HepG2 (cell line): Measurements from ENCODE around the gene SPPL2B. TPM values are rescaled to one million over a fixed set of nuclear protein-coding genes. Genes with fewer than 3 reads are reported as not detected.

Experiments used
- KAT2B ChIP-seq: fragments of 150-350 bp; IDR thresholded peaks from 2 replicates; pipeline ENCODE4 v1.6.1; 2014; ENCODE audit warnings: low read depth, low read length, borderline replicate concordance
- MEIS1 ChIP-seq: sonication (generic); formaldehyde crosslinking; IDR thresholded peaks from 2 replicates; pipeline ENCODE4 v1.9.0; 2021; ENCODE audit warnings: mild to moderate bottlenecking, missing genetic modification reagents, moderate library complexity, borderline replicate concordance
- NFIB ChIP-seq: sonication (generic); formaldehyde crosslinking; IDR thresholded peaks from 2 replicates; pipeline ENCODE4 v1.9.0; 2021; ENCODE audit warnings: missing genetic modification reagents, mild to moderate bottlenecking, borderline replicate concordance
- PAF1 ChIP-seq: IDR thresholded peaks from 2 replicates; pipeline ENCODE4 v1.6.1; 2016; ENCODE audit warnings: missing genetic modification reagents, missing compliant biosample characterization
- POLR2A ChIP-seq, 2 experiments: IDR thresholded peaks; 2 replicates each; pipeline ENCODE4 v1.6.1; 2011; ENCODE audit warnings: low read depth in 2 of 2, low read length in 2 of 2, mild to moderate bottlenecking in 1 of 2, moderate library complexity in 1 of 2; ENCODE audit not compliant: insufficient read depth in 1 of 2
- RFX5 ChIP-seq: IDR thresholded peaks from 2 replicates; pipeline ENCODE4 v1.6.1; 2011; ENCODE audit warnings: low read depth, low read length, improper control_type of control experiment
- SALL1 ChIP-seq: sonication (generic); formaldehyde crosslinking; IDR thresholded peaks from 2 replicates; pipeline ENCODE4 v1.8.0; 2022; ENCODE audit warnings: mild to moderate bottlenecking, missing genetic modification reagents
- SAP130 ChIP-seq: IDR thresholded peaks from 2 replicates; pipeline ENCODE4 v1.6.1; 2016; ENCODE audit warnings: low read depth
- SRSF4 ChIP-seq: fragments of 200-400 bp; formaldehyde crosslinking; IDR thresholded peaks from one replicate; pipeline ENCODE4 v1.6.1; 2018; ENCODE audit warnings: mild to moderate bottlenecking, low read depth, low read length, moderate library complexity; ENCODE audit not compliant: poor library complexity, severe bottlenecking
- ZFAT ChIP-seq: sonication (generic); formaldehyde crosslinking; conservative IDR thresholded peaks from 2 replicates; pipeline ENCODE4 v1.8.1; 2023; ENCODE audit warnings: missing genetic modification reagents, inconsistent platforms
- ZKSCAN8 ChIP-seq: IDR thresholded peaks from 2 replicates; pipeline ENCODE4 v1.6.1; 2016; ENCODE audit warnings: borderline replicate concordance, missing genetic modification reagents, missing compliant biosample characterization
- ZNF484 ChIP-seq: sonication (generic); formaldehyde crosslinking; IDR thresholded peaks from 2 replicates; pipeline ENCODE4 v1.5.1; 2020; ENCODE audit warnings: mild to moderate bottlenecking, low read depth, missing genetic modification reagents, borderline replicate concordance
- polyA plus RNA-seq, 8 experiments: library from polyadenylated mRNA; depleted of rRNA in 3 of 8; stranded (reverse) in 7 of 8; unstranded in 1 of 8; fragments of >200 nt; fragmentation: Illumina TruSeq in 4 of 8; extraction: Trizol in 4 of 8; gene quantifications; 2 replicates each; pipeline versions ENCODE4 v1.2.1 to v1.2.3, GENCODE V29; 2011 to 2016; ENCODE audit warnings: low read depth in 4 of 8, missing spikeins in 1 of 8, mixed read lengths in 1 of 8; ENCODE audit not compliant: insufficient read depth in 1 of 8
- total RNA-seq, 5 experiments: library from RNA; depleted of rRNA; stranded (reverse); fragments of >200 nt; fragmentation: Illumina TruSeq; extraction: Trizol; gene quantifications; 2 replicates each; pipeline ENCODE4 v1.2.3, GENCODE V29; 2016; ENCODE audit warnings: low read depth in 1 of 5
- TF ChIP-seq, protein P1 (sequence below): sonication (generic); formaldehyde crosslinking; IDR thresholded peaks from 2 replicates; pipeline ENCODE4 v1.8.0; 2022; ENCODE audit warnings: mild to moderate bottlenecking, missing genetic modification reagents, borderline replicate concordance
- TF ChIP-seq, protein P2 (sequence below): sonication (generic); formaldehyde crosslinking; IDR thresholded peaks from 2 replicates; pipeline ENCODE4 v1.8.1; 2023; ENCODE audit warnings: mild to moderate bottlenecking, moderate library complexity, missing genetic modification reagents
- TF ChIP-seq, protein P3 (sequence below): sonication (generic); formaldehyde crosslinking; IDR thresholded peaks from 2 replicates; pipeline ENCODE4 v1.5.0; 2020; ENCODE audit warnings: mild to moderate bottlenecking, missing genetic modification reagents, borderline replicate concordance
- TF ChIP-seq, protein P4 (sequence below): sonication (generic); formaldehyde crosslinking; IDR thresholded peaks from 2 replicates; pipeline ENCODE4 v1.4.0; 2020; ENCODE audit warnings: missing genetic modification reagents, mild to moderate bottlenecking, borderline replicate concordance
- TF ChIP-seq, protein P5 (sequence below): sonication (generic); formaldehyde crosslinking; IDR thresholded peaks from 2 replicates; pipeline ENCODE4 v1.4.0; 2020; ENCODE audit warnings: missing genetic modification reagents, borderline replicate concordance

The SPPL2B gene
- total and polyA plus RNA-seq, 2 of the 13 experiments (the other 11 are each of a cell fraction or from before 2014, with no cell fraction given) = 14.9 to 15.2 TPM

DNA sequence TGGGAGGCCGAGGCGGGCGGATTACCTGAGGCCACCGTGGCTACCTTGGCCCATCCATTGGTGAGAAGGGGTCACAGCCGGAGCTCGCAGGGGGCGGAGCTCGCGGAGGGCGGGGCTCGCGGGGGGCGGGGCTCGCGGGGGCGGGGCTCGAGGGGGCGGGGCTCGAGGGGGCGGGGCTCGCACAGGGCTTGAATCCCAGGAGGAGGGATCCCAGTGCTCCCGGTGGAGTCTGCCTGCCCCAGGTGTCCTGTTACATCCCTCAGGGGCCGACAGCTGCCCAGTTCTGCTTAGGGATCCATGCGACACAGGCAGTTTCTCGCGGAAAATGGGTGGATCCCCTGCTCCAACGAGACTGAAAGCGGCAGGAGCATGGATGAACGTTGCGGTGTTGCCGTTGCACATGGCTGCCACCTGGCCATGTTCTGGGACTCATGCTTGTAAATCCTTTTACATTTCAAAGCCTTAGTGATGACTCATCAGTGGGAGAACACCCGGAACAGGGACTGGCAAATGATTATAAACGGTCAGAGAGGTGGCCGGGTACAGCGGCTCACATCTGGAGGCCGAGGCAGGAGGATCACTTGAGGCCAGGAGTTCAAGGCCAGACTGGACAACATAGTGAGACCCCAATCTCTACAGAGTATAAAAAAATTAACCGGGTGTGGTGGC, 56.7 kb downstream of the SPPL2B start (continued):
- TF ChIP-seq SAP130 (CRISPR knock-in tag) = peak; percentile 81
- peak; percentile 90 for TF ChIP-seq RFX5
- TF ChIP-seq, protein P1, sequence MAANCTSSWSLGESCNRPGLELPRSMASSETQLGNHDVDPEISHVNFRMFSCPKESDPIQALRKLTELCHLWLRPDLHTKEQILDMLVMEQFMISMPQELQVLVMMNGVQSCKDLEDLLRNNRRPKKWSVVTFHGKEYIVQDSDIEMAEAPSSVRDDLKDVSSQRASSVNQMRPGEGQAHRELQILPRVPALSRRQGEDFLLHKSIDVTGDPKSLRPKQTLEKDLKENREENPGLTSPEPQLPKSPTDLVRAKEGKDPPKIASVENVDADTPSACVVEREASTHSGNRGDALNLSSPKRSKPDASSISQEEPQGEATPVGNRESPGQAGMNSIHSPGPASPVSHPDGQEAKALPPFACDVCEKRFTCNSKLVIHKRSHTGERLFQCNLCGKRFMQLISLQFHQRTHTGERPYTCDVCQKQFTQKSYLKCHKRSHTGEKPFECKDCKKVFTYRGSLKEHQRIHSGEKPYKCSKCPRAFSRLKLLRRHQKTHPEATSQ (CRISPR knock-in tag) = no peak
- TF ChIP-seq NFIB (CRISPR knock-in tag) = no peak
- no peak for TF ChIP-seq ZNF484 (CRISPR knock-in tag)
- TF ChIP-seq, protein P2, sequence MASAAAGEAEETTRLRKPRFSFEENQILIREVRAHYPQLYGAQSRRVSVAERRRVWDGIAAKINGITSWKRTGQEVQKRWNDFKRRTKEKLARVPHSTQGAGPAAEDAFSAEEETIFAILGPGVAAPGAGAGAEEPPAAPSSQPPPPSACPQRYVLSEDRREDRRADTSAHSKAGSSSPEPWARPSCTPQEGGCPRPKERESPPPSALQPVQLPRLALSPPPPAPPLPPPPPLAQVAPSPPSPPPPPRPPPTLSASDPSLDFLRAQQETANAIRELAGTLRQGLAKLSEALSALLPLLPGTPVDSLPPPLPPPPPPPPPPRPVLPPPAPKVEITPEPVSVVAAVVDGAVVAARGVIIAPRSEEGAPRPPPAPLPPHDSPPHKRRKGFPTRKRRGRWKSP (CRISPR knock-in tag) = no peak
- TF ChIP-seq, protein P3, sequence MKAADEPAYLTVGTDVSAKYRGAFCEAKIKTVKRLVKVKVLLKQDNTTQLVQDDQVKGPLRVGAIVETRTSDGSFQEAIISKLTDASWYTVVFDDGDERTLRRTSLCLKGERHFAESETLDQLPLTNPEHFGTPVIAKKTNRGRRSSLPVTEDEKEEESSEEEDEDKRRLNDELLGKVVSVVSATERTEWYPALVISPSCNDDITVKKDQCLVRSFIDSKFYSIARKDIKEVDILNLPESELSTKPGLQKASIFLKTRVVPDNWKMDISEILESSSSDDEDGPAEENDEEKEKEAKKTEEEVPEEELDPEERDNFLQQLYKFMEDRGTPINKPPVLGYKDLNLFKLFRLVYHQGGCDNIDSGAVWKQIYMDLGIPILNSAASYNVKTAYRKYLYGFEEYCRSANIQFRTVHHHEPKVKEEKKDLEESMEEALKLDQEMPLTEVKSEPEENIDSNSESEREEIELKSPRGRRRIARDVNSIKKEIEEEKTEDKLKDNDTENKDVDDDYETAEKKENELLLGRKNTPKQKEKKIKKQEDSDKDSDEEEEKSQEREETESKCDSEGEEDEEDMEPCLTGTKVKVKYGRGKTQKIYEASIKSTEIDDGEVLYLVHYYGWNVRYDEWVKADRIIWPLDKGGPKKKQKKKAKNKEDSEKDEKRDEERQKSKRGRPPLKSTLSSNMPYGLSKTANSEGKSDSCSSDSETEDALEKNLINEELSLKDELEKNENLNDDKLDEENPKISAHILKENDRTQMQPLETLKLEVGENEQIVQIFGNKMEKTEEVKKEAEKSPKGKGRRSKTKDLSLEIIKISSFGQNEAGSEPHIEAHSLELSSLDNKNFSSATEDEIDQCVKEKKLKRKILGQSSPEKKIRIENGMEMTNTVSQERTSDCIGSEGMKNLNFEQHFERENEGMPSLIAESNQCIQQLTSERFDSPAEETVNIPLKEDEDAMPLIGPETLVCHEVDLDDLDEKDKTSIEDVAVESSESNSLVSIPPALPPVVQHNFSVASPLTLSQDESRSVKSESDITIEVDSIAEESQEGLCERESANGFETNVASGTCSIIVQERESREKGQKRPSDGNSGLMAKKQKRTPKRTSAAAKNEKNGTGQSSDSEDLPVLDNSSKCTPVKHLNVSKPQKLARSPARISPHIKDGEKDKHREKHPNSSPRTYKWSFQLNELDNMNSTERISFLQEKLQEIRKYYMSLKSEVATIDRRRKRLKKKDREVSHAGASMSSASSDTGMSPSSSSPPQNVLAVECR = peak; percentile 15; the same call in 1 of the 2 replicates
- TF ChIP-seq KAT2B = no peak
- TF ChIP-seq ZKSCAN8 (CRISPR knock-in tag) = no peak
- TF ChIP-seq MEIS1 (CRISPR knock-in tag) = no peak
- no peak for TF ChIP-seq PAF1 (CRISPR knock-in tag)
- TF ChIP-seq SALL1 (CRISPR knock-in tag) = peak; percentile 70
- TF ChIP-seq, protein P4, sequence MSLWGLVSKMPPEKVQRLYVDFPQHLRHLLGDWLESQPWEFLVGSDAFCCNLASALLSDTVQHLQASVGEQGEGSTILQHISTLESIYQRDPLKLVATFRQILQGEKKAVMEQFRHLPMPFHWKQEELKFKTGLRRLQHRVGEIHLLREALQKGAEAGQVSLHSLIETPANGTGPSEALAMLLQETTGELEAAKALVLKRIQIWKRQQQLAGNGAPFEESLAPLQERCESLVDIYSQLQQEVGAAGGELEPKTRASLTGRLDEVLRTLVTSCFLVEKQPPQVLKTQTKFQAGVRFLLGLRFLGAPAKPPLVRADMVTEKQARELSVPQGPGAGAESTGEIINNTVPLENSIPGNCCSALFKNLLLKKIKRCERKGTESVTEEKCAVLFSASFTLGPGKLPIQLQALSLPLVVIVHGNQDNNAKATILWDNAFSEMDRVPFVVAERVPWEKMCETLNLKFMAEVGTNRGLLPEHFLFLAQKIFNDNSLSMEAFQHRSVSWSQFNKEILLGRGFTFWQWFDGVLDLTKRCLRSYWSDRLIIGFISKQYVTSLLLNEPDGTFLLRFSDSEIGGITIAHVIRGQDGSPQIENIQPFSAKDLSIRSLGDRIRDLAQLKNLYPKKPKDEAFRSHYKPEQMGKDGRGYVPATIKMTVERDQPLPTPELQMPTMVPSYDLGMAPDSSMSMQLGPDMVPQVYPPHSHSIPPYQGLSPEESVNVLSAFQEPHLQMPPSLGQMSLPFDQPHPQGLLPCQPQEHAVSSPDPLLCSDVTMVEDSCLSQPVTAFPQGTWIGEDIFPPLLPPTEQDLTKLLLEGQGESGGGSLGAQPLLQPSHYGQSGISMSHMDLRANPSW (CRISPR knock-in tag) = no peak
- peak in 1 of 2 experiments; percentile 51; a peak in 2 of 4 replicates for TF ChIP-seq POLR2A (IDR thresholded peaks at IDR 0.05; ENCODE audit: insufficient read depth in 1 of 2, low read depth in 2 of 2, low read length in 2 of 2)
- TF ChIP-seq, protein P5, sequence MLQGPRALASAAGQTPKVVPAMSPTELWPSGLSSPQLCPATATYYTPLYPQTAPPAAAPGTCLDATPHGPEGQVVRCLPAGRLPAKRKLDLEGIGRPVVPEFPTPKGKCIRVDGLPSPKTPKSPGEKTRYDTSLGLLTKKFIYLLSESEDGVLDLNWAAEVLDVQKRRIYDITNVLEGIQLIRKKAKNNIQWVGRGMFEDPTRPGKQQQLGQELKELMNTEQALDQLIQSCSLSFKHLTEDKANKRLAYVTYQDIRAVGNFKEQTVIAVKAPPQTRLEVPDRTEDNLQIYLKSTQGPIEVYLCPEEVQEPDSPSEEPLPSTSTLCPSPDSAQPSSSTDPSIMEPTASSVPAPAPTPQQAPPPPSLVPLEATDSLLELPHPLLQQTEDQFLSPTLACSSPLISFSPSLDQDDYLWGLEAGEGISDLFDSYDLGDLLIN (CRISPR knock-in tag) = no peak
- no peak for TF ChIP-seq ZFAT (CRISPR knock-in tag)
- no peak for TF ChIP-seq SRSF4
